Osteoblast (primary cell): ENCODE data around the gene RREB1. TPM values are rescaled to one million over a fixed set of nuclear protein-coding genes. Genes with fewer than 3 reads are reported as not detected.

Experiments used
- DNase-seq: peaks from one replicate; pipeline ENCODE4 v3.0.0; 2011; ENCODE audit warnings: low spot score, mixed read lengths; ENCODE audit not compliant: insufficient read length; ENCODE audit errors: missing footprints
- H2AFZ ChIP-seq: 2 replicates; pipeline ENCODE4 v1.6.0; 2011; ENCODE audit warnings: mild to moderate bottlenecking, low read length
- H3K27ac ChIP-seq: 2 replicates; pipeline ENCODE4 v1.5.1; 2011; ENCODE audit warnings: mild to moderate bottlenecking, low read depth, low read length, moderate library complexity
- H3K27me3 ChIP-seq: 2 replicates; pipeline ENCODE4 v1.6.0; 2012; ENCODE audit warnings: mild to moderate bottlenecking, control low read depth, inconsistent platforms, low read length, moderate library complexity; ENCODE audit not compliant: insufficient read depth
- H3K36me3 ChIP-seq: 2 replicates; pipeline ENCODE4 v1.5.1; 2011; ENCODE audit warnings: mild to moderate bottlenecking, low read length, control low read depth, moderate library complexity; ENCODE audit not compliant: insufficient read depth
- H3K4me1 ChIP-seq: 2 replicates; pipeline ENCODE4 v1.5.1; 2011; ENCODE audit warnings: mild to moderate bottlenecking, low read length, control low read depth, moderate library complexity; ENCODE audit not compliant: insufficient read depth
- H3K4me2 ChIP-seq: 2 replicates; pipeline ENCODE4 v1.6.0; 2011; ENCODE audit warnings: mild to moderate bottlenecking, low read length; ENCODE audit not compliant: insufficient read depth
- H3K4me3 ChIP-seq: fragments of 200-600 bp; sonication (generic); 3 replicates; pipeline ENCODE4 v1.5.1; 2012; ENCODE audit warnings: mild to moderate bottlenecking, low read length, inconsistent platforms; ENCODE audit not compliant: insufficient read depth
- H3K79me2 ChIP-seq: 2 replicates; pipeline ENCODE4 v1.6.0; 2012; ENCODE audit warnings: mild to moderate bottlenecking, low read length, control low read depth, inconsistent platforms; ENCODE audit not compliant: insufficient read depth
- H3K9me3 ChIP-seq: 2 replicates; pipeline ENCODE4 v1.5.1; 2011; ENCODE audit warnings: low read depth, low read length, control low read depth
- H4K20me1 ChIP-seq: 2 replicates; pipeline ENCODE4 v1.6.0; 2012; ENCODE audit warnings: mild to moderate bottlenecking, low read length, control low read depth; ENCODE audit not compliant: insufficient read depth
- total RNA-seq: library from RNA; depleted of rRNA; stranded (reverse); fragments of >200 nt; gene quantifications from 2 replicates; pipeline ENCODE4 v1.2.3, GENCODE V29; 2012
- TF ChIP-seq, protein P1 (sequence below): IDR thresholded peaks from 2 replicates; pipeline ENCODE4 v1.5.1; 2011; ENCODE audit warnings: mild to moderate bottlenecking, low read depth, low read length, moderate library complexity; ENCODE audit errors: extremely low read depth

Gene RREB1
- total RNA-seq: 25.9 and 29.3 TPM in 2 replicates

DNA sequence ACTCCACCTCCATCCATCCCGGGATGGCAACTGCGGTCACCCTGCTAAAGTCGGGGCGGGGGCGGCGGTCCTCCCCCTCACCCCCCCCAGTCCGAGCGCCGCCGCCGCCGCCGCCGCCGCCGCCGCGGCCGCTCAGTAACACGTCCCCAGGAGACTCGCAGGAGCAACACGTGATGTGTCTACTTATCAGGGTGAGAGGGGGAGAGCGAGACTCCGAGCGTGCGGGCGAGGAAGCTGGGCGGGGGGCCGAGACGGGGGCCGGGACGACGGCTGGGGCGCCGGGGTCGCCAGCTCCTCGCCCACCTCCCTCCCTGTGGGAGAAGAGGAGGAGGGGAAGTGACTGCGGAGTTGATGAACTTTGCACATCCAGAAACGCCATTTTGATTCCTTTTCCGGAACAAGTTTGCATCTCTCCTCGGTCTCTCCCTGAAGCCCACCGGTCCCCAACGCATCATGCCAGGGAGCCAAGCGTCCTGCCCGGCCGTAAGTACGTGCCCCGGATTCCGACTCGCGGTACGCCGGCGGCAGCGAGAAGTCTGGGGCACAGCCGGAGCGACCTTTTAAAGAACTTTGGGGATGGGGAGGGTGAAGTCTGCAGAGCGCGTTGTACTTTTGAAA, at the start of gene RREB1:
RREB1 (plus strand) TSS at position 384 of the 618 bp plus-strand sequence. CDS start 73,951 bp downstream, outside the sequence.
- DNase-seq: peak; percentile 99
- H3K27ac ChIP-seq: peak within 1 kb of the TSS; percentile 68
- H2AFZ ChIP-seq: peak within 1 kb of the TSS; percentile 93
- H3K9me3 ChIP-seq: no peaks in the 10 kb centered on the region
- no peaks in the 10 kb centered on the region for H3K27me3 ChIP-seq
- H3K79me2 ChIP-seq: peaks cover 41% of the 10 kb centered on the region
- TF ChIP-seq, protein P1, sequence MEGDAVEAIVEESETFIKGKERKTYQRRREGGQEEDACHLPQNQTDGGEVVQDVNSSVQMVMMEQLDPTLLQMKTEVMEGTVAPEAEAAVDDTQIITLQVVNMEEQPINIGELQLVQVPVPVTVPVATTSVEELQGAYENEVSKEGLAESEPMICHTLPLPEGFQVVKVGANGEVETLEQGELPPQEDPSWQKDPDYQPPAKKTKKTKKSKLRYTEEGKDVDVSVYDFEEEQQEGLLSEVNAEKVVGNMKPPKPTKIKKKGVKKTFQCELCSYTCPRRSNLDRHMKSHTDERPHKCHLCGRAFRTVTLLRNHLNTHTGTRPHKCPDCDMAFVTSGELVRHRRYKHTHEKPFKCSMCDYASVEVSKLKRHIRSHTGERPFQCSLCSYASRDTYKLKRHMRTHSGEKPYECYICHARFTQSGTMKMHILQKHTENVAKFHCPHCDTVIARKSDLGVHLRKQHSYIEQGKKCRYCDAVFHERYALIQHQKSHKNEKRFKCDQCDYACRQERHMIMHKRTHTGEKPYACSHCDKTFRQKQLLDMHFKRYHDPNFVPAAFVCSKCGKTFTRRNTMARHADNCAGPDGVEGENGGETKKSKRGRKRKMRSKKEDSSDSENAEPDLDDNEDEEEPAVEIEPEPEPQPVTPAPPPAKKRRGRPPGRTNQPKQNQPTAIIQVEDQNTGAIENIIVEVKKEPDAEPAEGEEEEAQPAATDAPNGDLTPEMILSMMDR: no peak
- H3K4me2 ChIP-seq: peak within 1 kb of the TSS; percentile 91
- H3K4me1 ChIP-seq: peaks cover 20% of the 10 kb centered on the region
- H3K4me3 ChIP-seq: peak within 1 kb of the TSS; percentile 87
- no peaks in the 10 kb centered on the region for H3K36me3 ChIP-seq
- peaks cover 31% of the 10 kb centered on the region for H4K20me1 ChIP-seq

- no peaks in the 10 kb centered on the region for H4K20me1 ChIP-seq
- no peaks in the 10 kb centered on the region for H3K9me3 ChIP-seq
- no peak overlapping the region for H3K4me3 ChIP-seq
- H3K4me2 ChIP-seq: peak overlapping the region; percentile 2
- no peak overlapping the region for H2AFZ ChIP-seq
- peak; percentile 93 for DNase-seq
- H3K27me3 ChIP-seq: no peaks in the 10 kb centered on the region
- TF ChIP-seq, protein P1: no peak
- H3K79me2 ChIP-seq: no peaks in the 10 kb centered on the region
- H3K4me1 ChIP-seq: peaks cover 10% of the 10 kb centered on the region
- H3K36me3 ChIP-seq: no peaks in the 10 kb centered on the region
- peak overlapping the region; percentile 48 for H3K27ac ChIP-seq
These were observed 49.4 kb upstream of the RREB1 start for GRCh38 chr6:7058250-7058923.

GRCh38 chr6:7060769-7061516, 46.8 kb upstream of the RREB1 start:
- no peaks in the 10 kb centered on the region for H3K79me2 ChIP-seq
- TF ChIP-seq, protein P1: no peak
- DNase-seq: no peak
- H3K4me1 ChIP-seq: peaks cover 10% of the 10 kb centered on the region
- H2AFZ ChIP-seq: no peak overlapping the region
- H4K20me1 ChIP-seq: no peaks in the 10 kb centered on the region
- no peak overlapping the region for H3K27ac ChIP-seq
- H3K36me3 ChIP-seq: no peaks in the 10 kb centered on the region
- H3K27me3 ChIP-seq: no peaks in the 10 kb centered on the region
- H3K9me3 ChIP-seq: no peaks in the 10 kb centered on the region
- H3K4me3 ChIP-seq: no peak overlapping the region
- no peak overlapping the region for H3K4me2 ChIP-seq
